Measurements from ENCODE around the gene CCDC180.
"Not testable (repeated sequence)": the region's sequence is repeated elsewhere in the genome, so short reads cannot be mapped to it uniquely, and the experiment has no call there.

The CCDC180 gene

GRCh38 chr9:97307500-97308163 is at the start of gene CCDC180:
TSS of gene CCDC180 (plus strand) at chr9:97307659. CDS start at chr9:97308064, 405 bp downstream.
- DNase-seq: no peak

- not testable (repeated sequence) for DNase-seq
These were observed 47.5 kb upstream of the CCDC180 start for GRCh38 chr9:97259834-97260514.

GRCh38 chr9:97271292-97271691 is 36.2 kb upstream of the CCDC180 start:
- DNase-seq: no peak

- no peak for DNase-seq
These were observed 35.4 kb upstream of the CCDC180 start for GRCh38 chr9:97272072-97272471.

- DNase-seq: peak; percentile 58
These were observed 31.1 kb upstream of the CCDC180 start for GRCh38 chr9:97276310-97276852.

GRCh38 chr9:97277953-97278352 is 29.5 kb upstream of the CCDC180 start:
- no peak for DNase-seq

- DNase-seq: no peak
These were observed 26.6 kb upstream of the CCDC180 start for GRCh38 chr9:97280755-97281330.

GRCh38 chr9:97283768-97284167 is 23.7 kb upstream of the CCDC180 start:
- no peak for DNase-seq

GRCh38 chr9:97284798-97285197 is 22.7 kb upstream of the CCDC180 start:
- DNase-seq: no peak

GRCh38 chr9:97292200-97292599 is 15.3 kb upstream of the CCDC180 start:
- no peak for DNase-seq

- peak; percentile 12 for DNase-seq
These were observed 14.2 kb upstream of the CCDC180 start for GRCh38 chr9:97293207-97293721.

- DNase-seq: no peak
These were observed 13.6 kb upstream of the CCDC180 start for GRCh38 chr9:97293818-97294217.

GRCh38 chr9:97297889-97298288 is 9.6 kb upstream of the CCDC180 start:
- DNase-seq: no peak

- DNase-seq: no peak
These were observed 7.5 kb upstream of the CCDC180 start for GRCh38 chr9:97299809-97300414.

- DNase-seq: no peak
These were observed 6.9 kb upstream of the CCDC180 start for GRCh38 chr9:97300586-97300985.

GRCh38 chr9:97301974-97302373 is 5.5 kb upstream of the CCDC180 start:
- DNase-seq: no peak

- DNase-seq: no peak
These were observed 2.9 kb upstream of the CCDC180 start for GRCh38 chr9:97304586-97304985.

GRCh38 chr9:97305501-97306298 is 1.8 kb upstream of the CCDC180 start:
- DNase-seq: no peak

GRCh38 chr9:97307091-97307490 is 368 bp upstream of the CCDC180 start:
- DNase-seq: no peak

- DNase-seq: no peak
These were observed 1.8 kb downstream of the CCDC180 start for GRCh38 chr9:97309260-97309659.

GRCh38 chr9:97310023-97310422 is 2.6 kb downstream of the CCDC180 start:
- DNase-seq: no peak

GRCh38 chr9:97310896-97311295 is 3.4 kb downstream of the CCDC180 start:
- no peak for DNase-seq
